Stomach (tissue), 4 donors: Measurements from ENCODE around the gene UBR1.

Experiments
- CTCF ChIP-seq, 7 experiments: fragments of 450-650 bp in 4 of 7; fragments of 200-600 bp in 3 of 7; sonication (generic) in 3 of 7; IDR thresholded peaks; one replicate each; pipeline ENCODE4 v1.5.1; 2016 to 2019; ENCODE audit warnings: antibody characterized with exemption in 7 of 7, control low read depth in 2 of 7, mild to moderate bottlenecking in 1 of 7
- EP300 ChIP-seq: sonication (generic); formaldehyde crosslinking; IDR thresholded peaks from one replicate; pipeline ENCODE4 v1.6.1; 2017; ENCODE audit warnings: antibody characterized with exemption
- POLR2A ChIP-seq, 4 donors: fragments of 450-650 bp; IDR thresholded peaks; one replicate each; pipeline ENCODE4 v1.6.1; 2016; ENCODE audit warnings: antibody characterized with exemption in 4 of 4, control low read depth in 2 of 4, mild to moderate bottlenecking in 1 of 4, moderate library complexity in 1 of 4

GRCh38 chr15:42921342-42921731, 184.5 kb downstream of the UBR1 start:
- TF ChIP-seq POLR2A (IDR thresholded peaks at IDR 0.05) = no peak
- no peak for TF ChIP-seq CTCF (IDR thresholded peaks at IDR 0.05)
- TF ChIP-seq EP300 = no peak
